Measurements from ENCODE around the gene AKAP6.

The AKAP6 gene

GRCh38 chr14:32805979-32806378, 476.9 kb downstream of the AKAP6 start:
- no peak for DNase-seq (ENCODE audit: low read depth in 2 of 2, low spot score in 1 of 2)

GRCh38 chr14:32808644-32809043, 479.5 kb downstream of the AKAP6 start:
- no peak for DNase-seq (ENCODE audit: low read depth in 2 of 2, low spot score in 1 of 2)

- DNase-seq (ENCODE audit: low read depth in 2 of 2, low spot score in 1 of 2): no peak
These were observed 480.2 kb downstream of the AKAP6 start for GRCh38 chr14:32809255-32809654.

DNA sequence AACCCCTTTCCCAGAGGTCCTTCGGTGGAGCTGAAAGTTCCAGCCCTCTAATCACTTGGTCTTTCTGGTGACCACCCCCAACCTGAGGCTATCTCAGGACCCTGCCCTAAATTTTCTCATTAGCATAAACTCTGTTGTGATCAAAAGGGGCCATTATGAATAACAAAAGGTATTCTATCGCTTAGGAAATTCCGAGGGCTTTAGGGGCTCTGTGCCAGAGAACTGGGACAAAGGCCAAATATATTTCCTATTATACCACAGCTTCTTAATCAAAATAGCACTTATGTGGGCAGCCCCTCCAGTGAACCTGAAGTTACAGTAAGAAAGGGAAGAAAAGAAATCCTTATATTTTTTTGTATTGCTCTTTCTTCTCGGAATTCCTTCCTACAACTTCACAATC, 484.3 kb downstream of the AKAP6 start:
- no peak for DNase-seq (ENCODE audit: low read depth in 2 of 2, low spot score in 1 of 2)

GRCh38 chr14:32814721-32815120, 485.6 kb downstream of the AKAP6 start:
- DNase-seq (ENCODE audit: low read depth in 2 of 2, low spot score in 1 of 2): no peak

DNA sequence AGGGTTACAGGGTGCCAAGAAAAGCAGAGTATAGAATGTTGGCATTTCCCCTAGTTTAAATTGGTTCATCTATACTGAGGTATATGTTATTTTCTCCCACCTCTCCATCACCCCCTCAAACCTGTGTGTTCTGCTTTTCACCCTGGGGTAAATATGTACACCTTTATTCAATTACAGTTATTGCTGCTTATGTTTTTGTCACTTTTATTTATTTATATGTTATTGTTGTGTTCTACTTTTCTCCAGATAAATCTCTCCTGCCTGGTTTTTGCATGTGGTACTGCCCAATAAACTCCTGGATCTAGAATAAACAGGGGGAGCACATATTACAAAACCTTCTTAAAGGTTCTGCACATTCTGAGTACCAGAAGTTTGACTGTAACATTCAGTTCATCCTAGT, 487.5 kb downstream of the AKAP6 start:
- DNase-seq (ENCODE audit: low read depth in 2 of 2, low spot score in 1 of 2): no peak

GRCh38 chr14:32817780-32818179, 488.7 kb downstream of the AKAP6 start:
- no peak for DNase-seq (ENCODE audit: low read depth in 2 of 2, low spot score in 1 of 2)

- no peak for DNase-seq (ENCODE audit: low read depth in 2 of 2, low spot score in 1 of 2)
These were observed 489.5 kb downstream of the AKAP6 start for GRCh38 chr14:32818581-32818980.

GRCh38 chr14:32820181-32820580, 491.1 kb downstream of the AKAP6 start:
- DNase-seq (ENCODE audit: low read depth in 2 of 2, low spot score in 1 of 2): no peak

DNA sequence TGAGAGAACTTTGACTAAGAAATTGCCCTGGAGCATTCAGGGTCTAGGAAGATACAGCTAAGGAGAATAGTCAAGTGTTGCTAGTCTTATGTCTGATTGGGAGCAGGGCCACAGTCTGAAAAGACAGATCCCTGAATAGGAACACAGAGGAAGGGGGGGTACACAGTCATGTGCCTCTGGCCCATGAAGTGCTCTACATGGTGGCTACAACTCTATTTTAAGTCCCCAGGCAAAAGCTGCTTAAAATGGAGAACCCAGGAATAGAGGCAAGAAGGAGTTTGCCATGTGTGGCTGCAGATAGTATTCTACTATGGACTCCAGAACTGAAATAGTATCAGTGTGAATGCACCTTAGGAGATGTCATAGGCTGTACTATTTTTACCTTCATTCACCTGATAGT, 491.6 kb downstream of the AKAP6 start:
- no peak for DNase-seq (ENCODE audit: low read depth in 2 of 2, low spot score in 1 of 2)

GRCh38 chr14:32821964-32822653, 493.0 kb downstream of the AKAP6 start:
- DNase-seq (ENCODE audit: low read depth in 2 of 2, low spot score in 1 of 2): no peak

DNA sequence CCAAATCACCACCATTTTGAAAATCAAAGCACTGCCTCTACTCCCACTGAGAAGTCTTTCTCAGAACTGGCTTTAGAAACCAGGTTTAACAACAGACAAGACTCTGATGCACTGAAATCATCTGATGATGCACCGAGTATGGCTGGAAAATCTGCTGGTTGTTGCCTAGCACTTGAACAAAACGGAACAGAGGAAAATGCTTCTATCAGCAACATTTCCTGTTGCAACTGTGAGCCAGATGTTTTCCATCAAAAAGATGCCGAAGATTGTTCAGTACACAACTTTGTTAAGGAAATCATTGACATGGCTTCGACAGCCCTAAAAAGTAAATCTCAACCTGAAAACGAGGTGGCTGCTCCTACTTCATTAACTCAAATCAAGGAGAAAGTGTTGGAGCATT, 494.6 kb downstream of the AKAP6 start:
- DNase-seq (ENCODE audit: low read depth in 2 of 2, low spot score in 1 of 2): no peak

- DNase-seq (ENCODE audit: low read depth in 2 of 2, low spot score in 1 of 2): no peak
These were observed 495.1 kb downstream of the AKAP6 start for GRCh38 chr14:32824195-32824594.

DNA sequence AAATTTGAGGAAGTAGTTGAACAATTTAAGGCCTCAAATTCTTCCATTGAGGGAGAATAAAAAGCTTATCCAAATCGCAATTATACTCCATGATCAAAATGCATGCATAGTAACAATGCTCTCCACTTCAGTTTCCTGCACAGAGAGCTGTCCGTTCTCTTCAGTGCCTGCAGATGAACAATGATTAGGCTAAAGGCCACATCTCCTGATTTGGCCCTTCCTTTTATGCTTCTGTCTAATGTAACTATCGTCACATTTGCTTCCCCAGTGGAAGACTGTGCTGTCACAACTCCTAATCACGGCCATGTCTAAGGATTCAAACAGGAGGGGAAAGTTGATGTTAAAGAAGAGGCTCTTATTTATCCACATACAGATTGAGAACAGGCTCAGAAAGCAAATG, 496.0 kb downstream of the AKAP6 start:
- no peak for DNase-seq (ENCODE audit: low read depth in 2 of 2, low spot score in 1 of 2)

- DNase-seq (ENCODE audit: low read depth in 2 of 2, low spot score in 1 of 2): no peak
These were observed 497.4 kb downstream of the AKAP6 start for GRCh38 chr14:32826404-32827082.

- no peak for DNase-seq (ENCODE audit: low read depth in 2 of 2, low spot score in 1 of 2)
These were observed 498.4 kb downstream of the AKAP6 start for GRCh38 chr14:32827514-32827913.

- no peak for DNase-seq (ENCODE audit: low read depth in 2 of 2, low spot score in 1 of 2)
These were observed 506.8 kb downstream of the AKAP6 start for GRCh38 chr14:32835924-32836323.

DNA sequence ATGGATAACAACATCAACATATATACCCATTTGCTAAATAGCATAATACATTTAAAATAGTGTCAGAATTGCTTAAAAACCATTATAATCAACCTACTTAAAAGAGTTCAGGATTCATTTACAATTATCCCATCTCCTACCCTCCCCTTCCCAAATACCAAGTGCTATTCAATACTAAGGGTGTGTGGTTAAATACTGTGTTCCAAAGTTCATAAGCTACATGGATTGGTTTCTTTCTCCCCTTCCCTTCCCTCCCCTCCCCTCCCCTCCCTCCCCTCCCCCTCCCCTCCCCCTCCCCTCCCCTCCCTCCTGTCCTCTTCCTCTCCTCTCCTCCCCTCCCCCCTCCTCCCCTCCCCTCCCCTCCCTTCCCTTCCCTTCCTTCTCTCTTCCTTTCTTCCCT, 512.6 kb downstream of the AKAP6 start:
- DNase-seq (ENCODE audit: low read depth in 2 of 2, low spot score in 1 of 2): no peak

DNA sequence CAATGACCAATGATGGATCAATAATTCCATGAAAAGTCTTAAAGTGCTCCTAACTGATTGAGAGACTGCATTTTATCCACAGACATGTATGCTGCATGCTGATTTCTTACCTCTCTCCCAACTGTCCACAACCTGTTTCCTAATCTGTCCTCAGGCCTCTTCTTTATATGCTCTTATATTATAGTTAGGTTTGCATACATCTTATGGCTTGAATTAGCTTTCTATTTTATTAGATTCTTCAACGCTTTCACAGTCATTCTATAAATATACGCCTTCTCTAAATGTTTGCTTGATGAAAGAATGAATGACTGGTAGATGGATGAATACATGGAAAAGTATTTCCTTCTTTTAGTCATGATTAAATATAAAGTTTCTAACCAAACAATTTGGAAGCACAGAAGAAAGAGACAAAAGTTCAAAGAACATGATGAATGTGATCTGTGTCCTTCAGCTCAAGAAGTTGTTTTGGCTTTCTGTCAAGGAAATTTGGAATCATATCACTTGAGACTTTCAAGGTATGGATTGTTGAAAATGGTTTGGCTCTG, 517.8 kb downstream of the AKAP6 start:
- DNase-seq (ENCODE audit: low read depth in 2 of 2, low spot score in 1 of 2): no peak

GRCh38 chr14:32847867-32848266, 518.8 kb downstream of the AKAP6 start:
- no peak for DNase-seq (ENCODE audit: low read depth in 2 of 2, low spot score in 1 of 2)

DNA sequence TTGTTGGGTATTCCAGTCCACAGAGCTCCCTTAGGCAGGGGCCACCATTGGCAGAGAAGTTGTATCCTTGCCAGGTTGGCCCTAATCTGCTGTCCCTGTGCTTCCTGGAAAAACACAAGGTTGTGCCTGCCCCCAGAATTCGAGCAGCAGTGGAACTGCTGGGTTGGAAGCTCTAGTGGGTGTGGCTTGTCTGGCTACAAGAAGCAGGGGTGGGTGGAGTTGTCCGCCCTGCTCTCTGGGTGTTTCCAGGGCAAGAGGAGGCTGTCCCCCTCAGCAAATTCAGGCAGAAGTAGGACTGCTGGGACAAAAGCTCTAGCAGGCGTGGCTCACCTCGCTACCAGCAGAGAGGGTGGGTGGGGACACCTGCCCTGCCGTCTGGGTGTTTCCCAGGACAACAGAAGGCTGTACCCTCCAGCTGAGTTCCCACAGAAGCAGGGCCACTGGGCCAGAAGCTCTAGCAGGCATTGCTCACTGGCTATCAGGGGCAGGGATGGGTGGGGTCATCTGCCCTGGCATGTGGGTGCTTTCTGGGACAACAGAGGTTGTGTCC, 536.8 kb downstream of the AKAP6 start:
- no peak for DNase-seq (ENCODE audit: low read depth in 2 of 2, low spot score in 1 of 2)

GRCh38 chr14:32883188-32883587, 554.1 kb downstream of the AKAP6 start:
- DNase-seq (ENCODE audit: low read depth in 2 of 2, low spot score in 1 of 2): no peak

All from stimulated activated CD8-positive, alpha-beta memory T cell treated with anti-CD3 and anti-CD28 coated beads, Interleukin-4, amount 100 ng/mL, for 1 hour (primary cell).